ENCODE measurements around the gene MED16.
"Not testable (repeated sequence)": the region's sequence is repeated elsewhere in the genome, so short reads cannot be mapped to it uniquely, and the experiment has no call there.

Gene MED16

DNA sequence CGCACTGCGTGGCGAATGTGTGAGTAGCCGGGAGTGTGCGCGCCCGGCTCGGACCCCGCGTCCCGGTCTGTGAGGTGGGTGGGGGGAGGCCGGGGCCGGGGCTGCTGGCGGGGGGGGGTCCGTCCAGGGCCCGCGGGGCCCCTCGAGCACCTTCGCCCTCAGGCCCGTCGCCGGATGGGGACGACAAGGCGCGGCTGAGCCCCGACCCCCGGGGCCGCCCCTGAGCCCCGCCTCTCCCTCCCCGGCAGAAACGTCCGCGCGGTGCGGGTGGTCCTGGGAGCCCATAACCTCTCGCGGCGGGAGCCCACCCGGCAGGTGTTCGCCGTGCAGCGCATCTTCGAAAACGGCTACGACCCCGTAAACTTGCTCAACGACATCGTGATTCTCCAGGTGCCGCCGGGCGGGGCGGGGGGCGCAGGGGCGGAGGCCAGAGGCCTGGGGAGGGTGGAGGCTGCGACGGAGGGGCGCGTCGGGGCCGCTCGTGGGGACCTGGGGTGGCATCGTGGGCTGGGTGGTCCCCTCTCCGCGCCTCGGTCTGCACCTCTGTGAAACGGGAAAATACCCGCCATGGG is 39.9 kb downstream of the MED16 start:
- no peak for FAIRE-seq

DNA sequence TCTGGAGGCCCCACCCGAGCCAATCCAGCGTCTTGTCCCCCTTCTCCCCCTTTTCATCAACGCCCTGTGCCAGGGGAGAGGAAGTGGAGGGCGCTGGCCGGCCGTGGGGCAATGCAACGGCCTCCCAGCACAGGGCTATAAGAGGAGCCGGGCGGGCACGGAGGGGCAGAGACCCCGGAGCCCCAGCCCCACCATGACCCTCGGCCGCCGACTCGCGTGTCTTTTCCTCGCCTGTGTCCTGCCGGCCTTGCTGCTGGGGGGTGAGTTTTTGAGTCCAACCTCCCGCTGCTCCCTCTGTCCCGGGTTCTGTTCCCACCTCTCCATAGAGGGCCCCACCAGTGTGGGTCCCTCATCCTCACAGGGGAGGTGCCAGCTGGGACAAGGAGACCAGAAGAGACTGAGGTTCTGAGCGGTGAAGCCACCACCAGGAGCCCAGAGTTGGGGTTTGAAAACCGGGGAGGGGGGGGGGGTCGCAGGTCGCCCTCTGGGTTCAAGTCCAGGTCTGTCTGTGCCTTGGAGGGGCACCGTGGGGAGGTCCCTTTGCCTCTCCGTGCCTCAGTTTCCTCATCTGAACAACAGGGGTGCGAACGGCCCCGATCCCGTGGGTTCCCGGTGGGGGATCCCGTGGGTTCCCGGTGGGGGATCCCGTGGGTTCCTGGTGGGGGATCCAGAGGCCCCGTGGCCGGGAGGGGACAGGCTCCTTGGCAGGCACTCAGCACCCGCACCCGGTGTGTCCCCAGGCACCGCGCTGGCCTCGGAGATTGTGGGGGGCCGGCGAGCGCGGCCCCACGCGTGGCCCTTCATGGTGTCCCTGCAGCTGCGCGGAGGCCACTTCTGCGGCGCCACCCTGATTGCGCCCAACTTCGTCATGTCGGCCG is 40.6 kb downstream of the MED16 start, which contains the start of gene ELANE:
ELANE (plus strand) TSS at position 168 of the 878 bp plus-strand sequence; CDS start at position 194, 26 bp downstream.
- no peak for FAIRE-seq

GRCh38 chr19:850979-851335 is 42.0 kb downstream of the MED16 start:
- no peak for FAIRE-seq

DNA sequence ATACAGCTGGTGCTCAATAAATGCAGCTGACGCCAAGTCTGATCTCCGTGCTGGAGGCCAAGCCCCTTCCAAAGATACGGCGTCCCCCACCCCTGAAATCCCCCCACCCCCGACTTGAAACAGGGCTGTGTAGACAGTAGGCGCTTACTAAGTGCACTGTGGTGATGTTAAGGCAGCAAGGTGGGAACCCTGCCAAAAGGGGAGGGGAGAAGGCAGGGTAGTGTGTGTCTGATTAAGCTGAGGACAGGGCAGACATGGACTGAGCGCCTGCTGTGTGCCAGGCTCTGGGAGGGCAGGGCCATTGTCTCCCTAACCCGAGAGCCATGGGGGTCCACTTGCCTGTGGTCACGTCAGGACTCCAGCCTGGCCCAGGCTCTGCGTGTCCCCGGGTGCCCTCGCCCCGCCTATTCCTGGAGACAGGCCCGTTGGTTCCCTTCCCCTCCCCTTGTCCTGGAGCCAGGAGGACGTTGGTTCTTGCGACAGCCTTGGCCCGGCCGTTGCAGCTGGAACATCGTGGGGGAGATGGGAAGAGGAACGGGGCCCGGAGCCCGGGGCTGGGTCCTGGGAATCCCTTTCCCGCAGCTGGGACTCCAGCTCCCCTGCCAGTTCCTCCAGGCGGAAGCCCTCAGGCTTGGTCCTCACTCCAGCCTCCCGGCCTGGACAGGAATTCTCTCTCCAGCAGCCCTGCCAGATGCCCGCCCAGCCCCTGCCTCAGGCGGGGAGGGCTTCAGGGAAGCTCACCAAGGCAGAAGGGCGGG is 42.6 kb downstream of the MED16 start:
- no peak for FAIRE-seq

- FAIRE-seq, result not testable (repeated sequence)
Observed at GRCh38 chr19:849195-849594, 43.8 kb downstream of the MED16 start.

DNA sequence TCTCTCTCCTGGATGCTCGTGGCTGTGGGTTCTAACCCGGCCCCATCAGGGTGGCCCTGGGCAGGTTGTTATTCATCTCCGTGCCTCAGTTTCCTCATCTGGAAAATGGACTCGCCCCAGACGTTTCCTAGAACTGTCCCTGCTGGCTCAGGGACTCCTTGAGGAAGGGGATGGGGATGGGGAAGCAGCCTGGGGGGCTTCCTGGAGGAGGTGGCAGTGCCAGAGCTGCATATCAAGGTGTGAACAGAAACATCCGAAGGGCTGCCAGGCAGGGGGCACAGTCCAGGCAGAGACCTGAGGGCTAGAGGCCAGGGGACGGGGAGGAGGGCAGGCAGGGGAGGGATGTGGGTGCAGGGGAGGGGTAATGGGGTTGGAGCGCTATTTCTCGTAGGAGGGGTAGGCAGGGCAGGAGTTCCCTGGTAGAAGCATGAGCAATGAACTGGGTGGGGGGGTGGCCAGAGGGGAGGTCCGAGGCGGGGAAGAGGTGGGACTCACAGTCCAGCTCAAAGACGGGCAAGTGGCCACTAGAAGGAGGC is 44.5 kb downstream of the MED16 start:
- no peak for FAIRE-seq

GRCh38 chr19:845707-846521 is 47.1 kb downstream of the MED16 start:
- FAIRE-seq, result no peak

DNA sequence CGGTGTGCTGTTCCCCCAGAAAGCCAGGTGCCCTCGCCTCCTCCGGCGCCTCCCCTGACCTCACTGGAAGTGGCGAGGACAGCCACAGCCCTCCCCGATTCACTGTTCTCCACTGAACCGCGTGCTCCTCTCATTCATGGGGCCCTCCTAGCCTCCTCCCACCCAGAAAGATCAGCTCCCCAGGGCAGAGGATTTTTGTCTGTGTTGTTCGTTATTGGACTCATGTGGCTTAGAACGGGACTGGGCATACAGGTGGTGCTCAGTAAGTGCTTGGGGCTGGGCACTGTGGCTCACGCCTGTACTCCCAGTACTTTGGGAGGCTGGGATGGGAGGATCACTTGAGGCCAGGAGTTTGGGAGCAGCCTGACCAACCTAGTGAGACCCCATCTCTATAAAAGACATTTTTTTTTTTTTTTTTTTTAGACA is 48.4 kb downstream of the MED16 start:
- no peak for FAIRE-seq

DNA sequence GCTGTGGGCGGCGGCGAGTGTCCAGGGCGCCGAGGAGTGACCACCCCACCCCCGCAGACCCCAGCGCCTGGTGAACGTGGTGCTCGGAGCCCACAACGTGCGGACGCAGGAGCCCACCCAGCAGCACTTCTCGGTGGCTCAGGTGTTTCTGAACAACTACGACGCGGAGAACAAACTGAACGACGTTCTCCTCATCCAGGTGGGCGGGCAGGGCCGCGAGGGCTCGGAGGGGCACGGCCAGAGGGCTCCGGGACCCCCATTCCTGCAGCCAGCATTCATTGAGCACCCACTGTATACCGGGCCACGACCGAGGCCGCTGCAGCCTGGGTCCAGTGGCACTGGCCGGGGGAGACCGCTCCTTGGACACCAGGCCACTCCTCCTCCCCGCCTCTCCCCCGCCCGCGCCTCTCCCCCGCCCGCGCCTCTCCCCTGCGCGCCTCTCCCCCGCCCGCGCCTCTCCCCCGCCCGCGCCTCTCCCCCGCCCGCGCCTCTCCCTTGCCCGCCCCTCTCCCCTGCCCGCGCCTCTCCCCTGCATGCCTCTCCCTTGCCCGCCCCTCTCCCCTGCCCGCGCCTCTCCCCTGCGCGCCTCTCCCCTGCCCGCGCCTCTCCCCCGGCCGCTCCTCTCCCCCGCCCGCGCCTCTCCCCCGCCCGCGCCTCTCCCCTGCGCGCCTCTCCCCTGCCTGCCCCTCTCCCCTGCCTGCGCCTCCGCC is 49.0 kb downstream of the MED16 start:
- no peak for FAIRE-seq

GRCh38 chr19:843180-843835 is 49.7 kb downstream of the MED16 start:
- no peak for FAIRE-seq

- FAIRE-seq, result not testable (repeated sequence)
Observed at GRCh38 chr19:842802-843179, 50.2 kb downstream of the MED16 start.

GRCh38 chr19:840519-841206 is 52.3 kb downstream of the MED16 start, which contains the start of gene PRTN3:
PRTN3 (plus strand) TSS chr19:840999; CDS start chr19:841009, 10 bp downstream.
- no peak for FAIRE-seq

GRCh38 chr19:835210-835810 is 57.7 kb downstream of the MED16 start:
- no peak for FAIRE-seq

DNA sequence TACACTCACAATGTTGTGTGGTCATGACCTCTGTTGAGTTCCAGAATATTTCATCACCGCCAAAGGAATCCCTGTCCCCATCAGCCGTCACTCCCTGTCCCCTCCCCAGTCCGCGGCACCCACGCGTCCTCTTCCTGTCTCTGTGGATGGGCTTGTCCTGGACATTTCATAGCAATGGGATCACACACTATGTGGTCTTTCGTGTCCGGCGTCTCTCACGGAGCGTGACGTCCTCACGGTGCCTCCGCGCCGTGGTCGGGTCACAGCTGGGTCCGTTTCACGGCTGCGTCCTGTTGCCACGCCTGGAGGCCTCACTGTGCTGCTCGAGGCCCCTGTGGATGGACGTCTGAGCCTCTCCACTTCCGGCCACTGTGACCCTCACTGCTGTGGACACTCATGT is 58.8 kb downstream of the MED16 start:
- FAIRE-seq, result no peak

GRCh38 chr19:831407-832369 is 61.3 kb downstream of the MED16 start:
- FAIRE-seq, result no peak

DNA sequence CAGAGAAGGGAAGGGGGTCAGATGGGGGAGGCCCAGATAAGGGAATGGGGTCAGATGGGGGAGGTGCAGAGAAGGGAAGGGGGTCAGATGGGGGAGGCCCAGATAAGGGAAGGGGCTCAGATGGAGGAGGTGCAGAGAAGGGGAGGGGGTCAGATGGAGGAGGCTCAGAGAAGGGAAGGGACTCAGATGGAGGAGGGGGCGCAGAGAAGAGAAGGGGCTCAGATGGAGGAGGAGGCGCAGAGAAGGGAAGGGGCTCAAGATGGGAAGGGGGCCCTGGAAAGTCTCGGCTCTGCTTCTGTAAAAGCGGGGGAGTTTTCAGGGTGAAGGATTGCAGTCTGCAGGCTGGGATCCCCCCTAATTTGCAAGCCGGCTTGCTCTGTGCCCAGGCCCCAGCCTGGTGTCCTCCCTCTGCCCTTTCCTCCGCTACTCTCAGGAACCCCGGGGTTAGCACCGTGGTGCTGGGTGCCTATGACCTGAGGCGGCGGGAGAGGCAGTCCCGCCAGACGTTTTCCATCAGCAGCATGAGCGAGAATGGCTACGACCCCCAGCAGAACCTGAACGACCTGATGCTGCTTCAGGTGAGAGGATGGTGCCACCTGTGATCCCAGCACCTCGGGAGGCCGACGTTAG is 63.7 kb downstream of the MED16 start:
- no peak for FAIRE-seq

DNA sequence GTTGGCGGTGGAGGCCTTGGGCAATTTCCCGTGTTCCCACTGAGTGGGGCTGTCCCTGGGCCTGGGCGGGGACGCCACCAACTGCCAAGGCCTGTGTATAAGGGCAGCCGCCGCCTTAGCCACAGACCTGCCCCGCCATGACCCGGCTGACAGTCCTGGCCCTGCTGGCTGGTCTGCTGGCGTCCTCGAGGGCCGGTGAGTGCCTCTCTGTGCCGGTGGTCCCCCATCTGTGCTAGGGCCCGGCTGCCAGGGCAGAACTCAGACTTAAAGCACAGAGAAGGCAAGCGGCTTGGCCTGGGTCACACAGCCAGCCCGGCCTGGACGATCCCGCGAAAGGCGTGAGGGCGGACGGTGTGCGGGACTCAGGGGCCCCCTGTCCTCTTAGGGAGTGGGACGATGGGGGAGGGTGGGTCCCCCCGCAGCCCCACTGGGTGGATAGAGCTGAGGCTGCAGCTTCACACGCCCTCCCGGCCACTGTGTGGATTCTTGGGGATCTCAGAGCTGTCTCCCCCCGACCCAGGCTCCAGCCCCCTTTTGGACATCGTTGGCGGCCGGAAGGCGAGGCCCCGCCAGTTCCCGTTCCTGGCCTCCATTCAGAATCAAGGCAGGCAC is 65.2 kb downstream of the MED16 start, which contains the start of gene AZU1:
AZU1 (plus strand) TSS at position 128 of the 612 bp plus-strand sequence; CDS start at position 138, 10 bp downstream.
- no peak for FAIRE-seq

GRCh38 chr19:827314-827709 is 65.7 kb downstream of the MED16 start:
- FAIRE-seq, result no peak

Data from colon (tissue), 2 donors.